Measurements from ENCODE around the gene ZNF524.

DNA sequence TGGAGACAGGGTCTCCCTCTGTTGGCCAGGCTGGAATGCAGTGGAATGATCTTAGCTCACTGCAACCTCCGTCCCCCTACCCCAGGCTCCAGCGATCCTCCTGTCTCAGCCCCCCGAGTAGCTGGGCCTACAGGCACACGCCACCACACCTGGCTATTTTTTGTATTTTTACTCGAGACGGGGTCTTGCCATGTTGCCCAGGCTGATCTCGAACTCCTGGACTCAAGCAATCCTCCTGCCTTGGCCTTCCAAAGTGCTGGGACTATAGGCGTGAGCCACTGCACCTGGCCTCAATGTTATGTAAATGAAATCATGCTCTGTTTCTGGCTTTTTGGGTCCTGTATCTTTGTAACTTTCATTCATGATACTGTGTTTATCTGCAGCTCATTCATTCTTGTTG lies 11.3 kb upstream of the ZNF524 start:
- TF ChIP-seq TARDBP (IDR thresholded peaks at IDR 0.05) (no peak), SP1 (IDR thresholded peaks at IDR 0.05) (no peak), BHLHE40 (IDR thresholded peaks at IDR 0.05; ENCODE audit: borderline replicate concordance) (no peak), FOXM1 (IDR thresholded peaks at IDR 0.05; ENCODE audit: borderline replicate concordance) (no peak), ZNF384 (IDR thresholded peaks at IDR 0.05) (no peak), HDGF (IDR thresholded peaks at IDR 0.05; ENCODE audit: borderline replicate concordance) (no peak), FOXA1 (IDR thresholded peaks at IDR 0.05) (no peak), FOXK2 (IDR thresholded peaks at IDR 0.05) (no peak), ARNT (IDR thresholded peaks at IDR 0.05) (no peak), ELF4 (IDR thresholded peaks at IDR 0.05) (no peak), L3MBTL2 (conservative IDR thresholded peaks at IDR 0.05) (no peak), SUZ12 (IDR thresholded peaks at IDR 0.05) (no peak)

Data from HEK293T (cell line).